ENCODE data around the gene CLIP2. TPM values are rescaled to one million over a fixed set of nuclear protein-coding genes. Genes with fewer than 3 reads are reported as not detected.

Gene CLIP2
- total RNA-seq, 4 donors from 2014 or later: 5.6 to 20.8 (median 10.2) TPM

DNA sequence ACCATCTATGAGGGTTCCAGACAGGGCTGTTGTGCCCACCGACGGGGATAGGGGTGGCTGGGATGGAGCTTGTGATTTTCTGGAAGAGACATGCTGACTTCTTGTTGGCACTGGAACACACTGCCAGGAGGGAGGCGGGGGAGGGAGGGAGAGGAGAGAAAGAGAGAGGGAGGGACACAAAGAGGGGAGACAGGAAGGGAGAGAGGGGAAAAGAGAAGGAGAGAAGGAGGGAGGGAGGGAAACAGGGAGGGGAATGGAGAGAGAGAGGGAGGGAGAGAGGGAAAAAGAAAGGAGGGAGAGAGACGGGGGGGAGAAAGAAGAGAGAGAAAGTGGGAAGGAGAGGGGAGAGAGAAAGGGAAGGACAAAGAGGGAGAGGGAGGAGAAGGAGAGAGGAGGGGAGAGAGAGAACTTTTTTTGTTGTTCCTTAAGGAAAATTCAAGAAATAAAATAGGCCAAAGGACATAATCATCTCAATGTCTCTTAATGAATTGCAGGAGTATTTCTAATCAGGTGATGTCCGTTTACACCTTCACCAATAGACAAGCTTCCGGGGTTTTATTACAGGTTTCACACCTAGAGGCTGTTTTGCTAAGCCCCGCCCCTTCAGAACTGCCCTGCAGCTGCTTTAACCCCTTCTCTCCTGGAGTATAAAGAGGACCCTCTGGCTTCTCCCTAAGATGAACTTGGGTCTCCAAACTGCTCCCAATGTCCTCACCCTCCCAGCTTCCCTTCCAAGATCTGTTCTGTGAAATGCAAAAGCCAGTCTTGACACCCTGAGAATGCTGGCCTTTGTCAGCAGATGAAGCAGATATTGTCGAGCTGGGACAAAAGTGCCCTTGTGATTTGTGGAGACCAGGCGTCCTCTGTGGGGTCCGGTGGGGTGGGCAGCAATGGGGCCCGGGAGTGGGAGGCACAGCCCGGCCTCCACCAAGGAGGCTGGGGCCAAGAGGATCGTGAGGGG, 82.5 kb downstream of the CLIP2 start:
- 46 to 47% methylated on average over 8 to 12 of the region's 13 CpGs for WGBS, 2 donors
- TF ChIP-seq POLR2A (IDR thresholded peaks at IDR 0.05): no peak
- TF ChIP-seq, protein P1, sequence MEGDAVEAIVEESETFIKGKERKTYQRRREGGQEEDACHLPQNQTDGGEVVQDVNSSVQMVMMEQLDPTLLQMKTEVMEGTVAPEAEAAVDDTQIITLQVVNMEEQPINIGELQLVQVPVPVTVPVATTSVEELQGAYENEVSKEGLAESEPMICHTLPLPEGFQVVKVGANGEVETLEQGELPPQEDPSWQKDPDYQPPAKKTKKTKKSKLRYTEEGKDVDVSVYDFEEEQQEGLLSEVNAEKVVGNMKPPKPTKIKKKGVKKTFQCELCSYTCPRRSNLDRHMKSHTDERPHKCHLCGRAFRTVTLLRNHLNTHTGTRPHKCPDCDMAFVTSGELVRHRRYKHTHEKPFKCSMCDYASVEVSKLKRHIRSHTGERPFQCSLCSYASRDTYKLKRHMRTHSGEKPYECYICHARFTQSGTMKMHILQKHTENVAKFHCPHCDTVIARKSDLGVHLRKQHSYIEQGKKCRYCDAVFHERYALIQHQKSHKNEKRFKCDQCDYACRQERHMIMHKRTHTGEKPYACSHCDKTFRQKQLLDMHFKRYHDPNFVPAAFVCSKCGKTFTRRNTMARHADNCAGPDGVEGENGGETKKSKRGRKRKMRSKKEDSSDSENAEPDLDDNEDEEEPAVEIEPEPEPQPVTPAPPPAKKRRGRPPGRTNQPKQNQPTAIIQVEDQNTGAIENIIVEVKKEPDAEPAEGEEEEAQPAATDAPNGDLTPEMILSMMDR (IDR thresholded peaks at IDR 0.05): no peak
- no peaks in the 10 kb centered on the region for H3K27me3 ChIP-seq
- peak overlapping the region in 3 of 4 donors; percentile 38 to 67 (median 55) for H3K27ac ChIP-seq
- H3K36me3 ChIP-seq: peaks cover 0 to 11% (median 5%) of the 10 kb centered on the region in 3 donors
- peaks cover 0 to 23% (median 0%) of the 10 kb centered on the region in 3 donors for H3K4me1 ChIP-seq
- intact Hi-C loops (cut with DNase I): no loop called here
- no peaks in the 10 kb centered on the region for H3K9me3 ChIP-seq
- no peak for DNase-seq
- no peak overlapping the region for H3K4me3 ChIP-seq

DNA sequence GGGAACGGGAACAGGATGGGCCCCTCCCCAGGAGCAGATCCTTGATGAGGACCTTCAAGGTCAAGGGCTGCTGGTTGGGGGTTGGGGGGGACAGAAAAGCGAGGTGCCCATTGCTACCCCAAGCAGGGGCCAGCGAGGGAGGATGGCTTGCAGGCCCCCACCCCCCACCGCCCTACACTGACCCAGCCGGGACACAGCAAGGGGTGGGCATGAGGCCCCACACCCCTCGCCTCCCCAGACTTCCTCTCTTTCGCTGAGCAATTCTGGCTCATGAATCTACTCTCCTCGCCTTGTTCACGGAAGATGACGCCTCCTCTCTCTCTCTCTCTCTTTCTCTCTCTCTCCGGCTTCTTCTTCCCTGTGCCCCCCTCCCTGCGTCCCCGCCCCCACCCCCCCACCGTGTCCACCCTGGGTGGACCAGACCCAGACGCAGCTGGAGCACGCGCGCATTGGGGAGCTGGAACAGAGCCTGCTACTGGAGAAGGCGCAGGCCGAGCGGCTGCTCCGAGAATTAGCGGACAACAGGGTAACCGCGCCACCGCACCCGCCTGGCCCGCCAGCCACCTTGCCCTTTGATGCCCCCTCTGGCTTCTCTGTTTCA, 83.4 kb downstream of the CLIP2 start:
- peak overlapping the region in 2 of 4 donors; percentile 9 to 37 for H3K4me3 ChIP-seq

DNA sequence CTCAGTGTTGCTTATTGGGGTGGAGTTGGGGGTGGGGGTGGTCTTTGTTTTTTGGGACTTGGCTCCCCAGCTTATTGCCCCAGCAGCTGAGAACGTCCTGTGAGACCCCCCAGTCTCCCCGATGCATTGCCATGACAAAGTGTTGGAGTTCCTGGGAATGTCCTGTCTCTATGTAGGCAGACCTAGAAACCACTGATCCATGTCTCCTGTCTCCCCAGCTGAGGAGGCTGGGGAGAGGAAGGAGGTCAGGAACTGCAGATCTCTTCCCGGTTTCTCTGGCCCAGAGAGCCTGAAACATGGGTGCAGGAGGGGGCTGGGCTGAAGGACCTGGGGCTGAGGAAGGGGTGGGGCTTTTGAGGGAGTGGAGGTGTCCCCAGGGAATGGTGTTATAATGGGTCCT, 84.3 kb downstream of the CLIP2 start:
- WGBS, 2 donors: 60% methylated on average over 3 of the region's 3 CpGs; no CpG with 5 or more reads in 1 of the 2 donors
- intact Hi-C loops (cut with DNase I): no loop called here

More for the DNA sequence above, 83.4 kb downstream of the CLIP2 start:
- no peaks in the 10 kb centered on the region for H3K27me3 ChIP-seq
- peaks cover 0 to 20% (median 5%) of the 10 kb centered on the region in 3 donors for H3K36me3 ChIP-seq
- 60 to 81% methylated on average over 17 to 24 of the region's 28 CpGs for WGBS, 2 donors
- no peaks in the 10 kb centered on the region for H3K9me3 ChIP-seq
- DNase-seq: no peak
- peak overlapping the region in 3 of 4 donors; percentile 38 to 67 (median 55) for H3K27ac ChIP-seq
- TF ChIP-seq POLR2A (IDR thresholded peaks at IDR 0.05): no peak
- TF ChIP-seq, protein P1 (IDR thresholded peaks at IDR 0.05): no peak
- peaks cover 0 to 23% (median 0%) of the 10 kb centered on the region in 3 donors for H3K4me1 ChIP-seq
- intact Hi-C loops (cut with DNase I): no loop called here

DNA sequence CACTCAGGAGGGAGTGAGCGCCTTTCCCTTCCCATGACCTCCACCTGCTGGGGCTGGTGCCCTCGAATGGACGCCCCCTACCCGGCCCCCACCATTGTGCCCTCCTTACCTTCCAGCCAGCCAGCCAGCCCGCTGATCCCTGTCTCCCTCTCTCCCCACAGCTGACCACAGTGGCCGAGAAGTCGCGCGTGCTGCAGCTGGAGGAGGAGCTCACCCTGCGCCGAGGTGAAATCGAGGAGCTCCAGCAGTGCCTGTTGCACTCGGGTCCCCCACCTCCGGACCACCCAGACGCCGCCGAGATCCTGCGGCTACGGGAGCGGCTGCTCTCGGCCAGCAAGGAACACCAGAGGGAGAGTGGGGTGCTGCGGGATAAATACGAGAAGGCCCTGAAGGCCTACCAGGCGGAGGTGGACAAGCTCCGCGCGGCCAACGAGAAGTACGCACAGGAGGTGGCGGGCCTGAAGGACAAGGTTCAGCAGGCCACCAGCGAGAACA, 86.6 kb downstream of the CLIP2 start:
- H3K36me3 ChIP-seq: peaks cover 0 to 22% (median 5%) of the 10 kb centered on the region in 3 donors
- no peak for DNase-seq
- TF ChIP-seq POLR2A (IDR thresholded peaks at IDR 0.05): no peak
- TF ChIP-seq, protein P1 (IDR thresholded peaks at IDR 0.05): no peak
- 94 to 97% methylated on average over 11 to 25 of the region's 31 CpGs for WGBS, 2 donors
- no peak overlapping the region for H3K27ac ChIP-seq
- H3K9me3 ChIP-seq: no peaks in the 10 kb centered on the region
- intact Hi-C loops (cut with DNase I): no loop called here
- H3K4me1 ChIP-seq: peaks cover 0 to 26% (median 0%) of the 10 kb centered on the region in 3 donors
- H3K4me3 ChIP-seq: no peak overlapping the region
- no peaks in the 10 kb centered on the region for H3K27me3 ChIP-seq

More for the DNA sequence above, 84.3 kb downstream of the CLIP2 start:
- Histone ChIP-seq H3K9me3 (no peaks in the 10 kb centered on the region), H3K27ac (no peak overlapping the region), H3K27me3 (no peaks in the 10 kb centered on the region), H3K4me3 (no peak overlapping the region), H3K36me3 (peaks cover 0 to 22% (median 5%) of the 10 kb centered on the region in 3 donors), H3K4me1 (peaks cover 0 to 23% (median 0%) of the 10 kb centered on the region in 3 donors)
- no peak for DNase-seq
- TF ChIP-seq POLR2A (IDR thresholded peaks at IDR 0.05): no peak
- TF ChIP-seq, protein P1 (IDR thresholded peaks at IDR 0.05): no peak

Measured in esophagus squamous epithelium (tissue), 5 donors.